Colonic mucosa (tissue), 4 donors: Measurements from ENCODE around the gene RALA. TPM values are rescaled to one million over a fixed set of nuclear protein-coding genes. Genes with fewer than 3 reads are reported as not detected.

Source experiments
- DNase-seq: peaks from one replicate; pipeline ENCODE4 v3.0.0-alpha.2; 2020
- H3K27ac ChIP-seq: fragments of 200-600 bp; one replicate; pipeline ENCODE4 v1.8.0; 2021
- H3K27me3 ChIP-seq: fragments of 200-600 bp; one replicate; pipeline ENCODE4 v1.8.0; 2021
- H3K36me3 ChIP-seq: fragments of 200-600 bp; one replicate; pipeline ENCODE4 v1.8.0; 2021
- H3K4me1 ChIP-seq: fragments of 200-600 bp; one replicate; pipeline ENCODE4 v1.8.0; 2021; ENCODE audit warnings: mild to moderate bottlenecking
- H3K4me3 ChIP-seq: fragments of 200-600 bp; one replicate; pipeline ENCODE4 v1.8.0; 2021
- H3K9ac ChIP-seq, 2 donors: one replicate each; pipeline ENCODE4 v1.7.0; 2013; ENCODE audit warnings: control low read depth in 2 of 2, low read depth in 2 of 2, low read length in 2 of 2
- H3K9me3 ChIP-seq: fragments of 200-600 bp; one replicate; pipeline ENCODE4 v1.8.0; 2021
- CTCF ChIP-seq: fragments of 200-600 bp; IDR thresholded peaks from one replicate; pipeline ENCODE4 v1.8.0; 2022; ENCODE audit warnings: antibody characterized with exemption, mild to moderate bottlenecking
- intact Hi-C: fragments of 100-400 bp; cut with DNase I; formaldehyde crosslinking; loops from one replicate; pipeline ENCODE4 v1.14.1; 2022
- total RNA-seq, 2 donors: library from RNA; stranded (reverse); fragmentation: NEBNext Ultra II Directional in 1 of 2; extraction: Animal tissue kit (Norgen Biotek cat#: 25700) in 1 of 2; gene quantifications; one replicate each; pipeline ENCODE4 v1.2.1, GENCODE V29; 2021
- donor health status: healthy.
- donor health status: DM: no; HTN: no; CAD: no.
- donor health status: DM: no; HTN: no; CAD: no.

The RALA gene
- 10 to 100 TPM; 47.8 to 55.6 TPM for total RNA-seq

DNA sequence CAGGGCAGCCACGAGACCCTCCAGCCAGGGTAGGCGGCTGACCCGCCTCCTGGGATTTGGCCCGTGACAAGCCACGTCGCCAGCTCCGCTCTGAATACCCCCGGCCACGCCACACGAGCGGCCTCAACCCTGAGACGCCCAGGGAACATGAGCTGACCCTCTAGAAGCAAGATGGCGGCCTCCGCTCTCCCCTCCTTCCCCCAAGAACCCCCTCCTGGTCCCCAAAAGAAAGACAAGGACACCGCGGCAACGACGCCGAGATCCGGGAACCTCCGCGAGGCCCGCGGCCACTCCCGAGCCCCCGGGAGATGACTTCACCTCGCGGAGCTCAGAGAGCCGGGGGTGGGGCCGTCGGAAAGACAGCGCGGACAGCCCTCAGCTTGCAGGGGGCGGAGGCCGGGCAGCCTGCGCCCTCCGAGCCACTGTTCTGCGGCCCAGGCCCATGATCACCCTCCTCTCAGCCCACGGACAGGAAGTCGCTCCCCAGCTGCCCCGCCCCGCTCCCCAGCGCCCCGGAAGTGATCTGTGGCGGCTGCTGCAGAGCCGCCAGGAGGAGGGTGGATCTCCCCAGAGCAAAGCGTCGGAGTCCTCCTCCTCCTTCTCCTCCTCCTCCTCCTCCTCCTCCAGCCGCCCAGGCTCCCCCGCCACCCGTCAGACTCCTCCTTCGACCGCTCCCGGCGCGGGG lies at the start of gene RALA:
TSS of gene RALA (plus strand) at position 526 of the 685 bp plus-strand sequence. CDS start 63,096 bp downstream, outside the sequence.
- Histone ChIP-seq H3K27ac (peak within 1 kb of the TSS; percentile 97), H3K4me1 (peaks cover 5% of the 10 kb centered on the region), H3K4me3 (peak within 1 kb of the TSS; percentile 90), H3K27me3 (no peaks in the 10 kb centered on the region), H3K9ac (peak within 1 kb of the TSS; percentile 72 to 84), H3K36me3 (no peaks in the 10 kb centered on the region), H3K9me3 (no peaks in the 10 kb centered on the region)
- DNase-seq = peak; percentile 96
- intact Hi-C loops = loop anchor here (5.0 to 10.0 kb wide), 2 partner anchors 51 to 112 kb away; no protein-coding TSS in a partner anchor
- TF ChIP-seq CTCF = no peak

- DNase-seq = no peak
- no peaks in the 10 kb centered on the region for H3K9me3 ChIP-seq
- H3K4me1 ChIP-seq = no peaks in the 10 kb centered on the region
- H3K9ac ChIP-seq = no peak overlapping the region
- no peaks in the 10 kb centered on the region for H3K27me3 ChIP-seq
- no peaks in the 10 kb centered on the region for H3K36me3 ChIP-seq
- intact Hi-C loops = loop anchor here (5.0 kb wide), 1 partner anchor 47 kb away; the partner anchor contains the start of gene RALA
- H3K4me3 ChIP-seq = no peak overlapping the region
- no peak overlapping the region for H3K27ac ChIP-seq
- no peak for TF ChIP-seq CTCF
Observed at GRCh38 chr7:39574673-39575349, 48.6 kb upstream of the RALA start.

DNA sequence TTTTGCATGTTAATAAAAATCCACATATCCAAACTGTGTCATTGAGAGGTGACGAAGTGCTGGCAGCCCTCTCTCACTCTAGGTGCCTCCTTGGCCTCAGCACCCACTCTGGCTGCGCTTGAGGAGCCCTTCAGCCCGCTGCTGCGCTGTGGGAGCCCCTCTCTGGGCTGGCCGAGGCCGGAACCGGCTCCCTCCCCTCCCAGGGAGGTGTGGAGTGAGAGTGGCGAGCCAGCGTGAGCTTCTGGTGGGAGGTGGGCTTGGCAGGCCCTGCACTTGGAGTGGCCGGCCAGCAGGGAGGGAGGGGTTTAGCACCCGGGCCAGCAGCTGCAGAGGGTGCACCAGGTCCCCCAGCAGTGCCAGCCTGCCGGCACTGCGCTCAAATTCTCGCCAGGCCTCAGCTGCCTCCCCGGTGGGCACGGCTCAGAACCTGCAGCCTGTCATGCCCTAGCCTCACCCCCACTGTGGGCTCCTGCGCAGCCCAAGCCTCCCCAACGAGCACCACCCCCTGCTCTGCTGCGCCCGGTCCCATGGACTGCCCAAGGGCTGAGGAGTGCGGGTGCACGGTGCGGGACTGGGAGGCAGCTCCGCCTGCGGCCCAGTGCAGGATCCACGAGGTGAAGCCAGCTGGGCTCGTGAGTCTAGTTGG lies 46.0 kb upstream of the RALA start:
- Histone ChIP-seq H3K4me3 (no peak overlapping the region), H3K27ac (no peak overlapping the region), H3K4me1 (no peaks in the 10 kb centered on the region), H3K9me3 (no peaks in the 10 kb centered on the region), H3K27me3 (no peaks in the 10 kb centered on the region), H3K9ac (no peak overlapping the region), H3K36me3 (no peaks in the 10 kb centered on the region)
- intact Hi-C loops = no loop called here
- no peak for TF ChIP-seq CTCF
- DNase-seq = no peak

DNA sequence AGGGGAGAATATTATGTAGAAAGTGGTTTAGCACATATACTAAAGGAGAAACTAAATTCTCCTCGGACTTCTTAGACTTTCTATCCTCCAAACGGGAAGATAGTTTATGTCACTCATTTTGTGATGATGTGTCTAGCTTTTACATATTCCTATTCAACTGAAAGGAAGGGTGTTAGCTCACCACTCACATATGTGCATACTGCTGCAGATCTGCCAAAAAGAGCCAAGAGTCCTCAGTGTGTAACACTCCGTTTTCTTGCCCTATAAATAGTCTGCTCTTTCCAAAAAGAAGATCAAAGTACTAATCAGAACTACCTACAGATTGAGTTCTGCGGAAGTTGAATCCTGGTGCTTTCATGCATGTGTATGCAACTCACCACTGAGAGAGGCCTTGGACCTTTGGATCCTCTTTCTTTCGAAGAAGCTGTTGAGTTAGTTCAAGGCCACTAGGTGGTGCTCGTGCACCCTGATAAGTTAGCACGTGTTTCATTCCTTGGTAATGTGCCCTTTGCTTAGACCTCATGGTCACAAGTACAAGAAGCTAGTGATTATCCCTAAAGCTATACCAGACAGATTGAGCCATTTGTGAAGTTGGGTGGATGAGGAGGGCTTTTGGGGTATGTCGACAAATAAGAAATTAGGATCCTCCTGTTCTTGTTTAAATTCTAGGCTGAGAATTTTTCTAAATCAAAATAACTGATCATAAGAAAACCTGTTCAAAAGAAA lies 43.1 kb upstream of the RALA start:
- intact Hi-C loops = loop anchor here (2.0 kb wide), 1 partner anchor 164 kb away; no protein-coding TSS in a partner anchor
- TF ChIP-seq CTCF = peak; percentile 92

GRCh38 chr7:39582536-39582935 lies 40.8 kb upstream of the RALA start:
- Histone ChIP-seq H3K27ac (no peak overlapping the region), H3K4me3 (no peak overlapping the region), H3K4me1 (no peaks in the 10 kb centered on the region), H3K27me3 (no peaks in the 10 kb centered on the region), H3K36me3 (no peaks in the 10 kb centered on the region), H3K9ac (no peak overlapping the region), H3K9me3 (no peaks in the 10 kb centered on the region)
- intact Hi-C loops = no loop called here
- no peak for TF ChIP-seq CTCF
- DNase-seq = no peak

More for the DNA sequence above, 43.1 kb upstream of the RALA start:
- Histone ChIP-seq H3K36me3 (no peaks in the 10 kb centered on the region), H3K4me1 (no peaks in the 10 kb centered on the region), H3K27ac (no peak overlapping the region), H3K4me3 (no peak overlapping the region), H3K27me3 (no peaks in the 10 kb centered on the region), H3K9me3 (no peaks in the 10 kb centered on the region), H3K9ac (no peak overlapping the region)
- DNase-seq = peak; percentile 81
